H1 (cell line): ENCODE results near the gene OR2D2. TPM values are rescaled to one million over a fixed set of nuclear protein-coding genes. Genes with fewer than 3 reads are reported as not detected.

Source experiments
- CBX8 ChIP-seq: fragments of 300-800, 300-1000 bp; sonication (generic); IDR thresholded peaks from 2 replicates; pipeline ENCODE4 v1.7.1; 2016; ENCODE audit warnings: low read depth, low read length, borderline replicate concordance
- CHD1 ChIP-seq: IDR thresholded peaks from 2 replicates; pipeline ENCODE4 v1.6.1; 2012; ENCODE audit warnings: low read depth, low read length, improper control_type of control experiment
- FOSL1 ChIP-seq: IDR thresholded peaks from 2 replicates; pipeline ENCODE4 v1.6.1; 2011; ENCODE audit warnings: mild to moderate bottlenecking, low read depth, low read length, moderate library complexity; ENCODE audit not compliant: insufficient read depth
- GTF2F1 ChIP-seq: IDR thresholded peaks from 2 replicates; pipeline ENCODE4 v1.6.1; 2012; ENCODE audit warnings: low read depth, low read length, improper control_type of control experiment, borderline replicate concordance
- KDM5A ChIP-seq: fragments of 200-600 bp; IDR thresholded peaks from 2 replicates; pipeline ENCODE4 v1.7.1; 2012; ENCODE audit warnings: mild to moderate bottlenecking, low read length, inconsistent platforms, mixed read lengths
- PHF8 ChIP-seq: fragments of 200-600 bp; sonication (generic); conservative IDR thresholded peaks from 2 replicates; pipeline ENCODE4 v1.7.1; 2012; ENCODE audit warnings: low read depth, mild to moderate bottlenecking, inconsistent platforms, low read length, moderate library complexity
- SP2 ChIP-seq: IDR thresholded peaks from 2 replicates; pipeline ENCODE4 v1.6.1; 2012; ENCODE audit warnings: mild to moderate bottlenecking, low read length, inconsistent platforms
- SP4 ChIP-seq: IDR thresholded peaks from 2 replicates; pipeline ENCODE4 v1.6.1; 2012; ENCODE audit warnings: low read length, inconsistent platforms
- TAF7 ChIP-seq: optimal IDR thresholded peaks from 2 replicates; pipeline ENCODE3; 2011; ENCODE audit warnings: low read depth, mild to moderate bottlenecking, inconsistent platforms, low read length, moderate library complexity, borderline replicate concordance
- polyA plus RNA-seq, 7 experiments: library from polyadenylated mRNA; depleted of rRNA in 3 of 7; stranded (reverse) in 5 of 7; unstranded in 2 of 7; fragments of >200 nt in 5 of 7; fragments of 200-250 nt in 2 of 7; gene quantifications; 1 replicate in 5 of 7; 2 replicates in 1 of 7; 4 replicates in 1 of 7; pipeline versions ENCODE4 v1.2.1 to v1.2.3, GENCODE V29; 2011 to 2013; ENCODE audit warnings: missing spikeins in 2 of 7, mixed read lengths in 2 of 7
- total RNA-seq: library from RNA; stranded (reverse); fragmentation: NEBNext Ultra II Directional; extraction: Animal tissue kit (Norgen Biotek cat#: 25700); gene quantifications from 2 replicates; pipeline ENCODE4 v1.2.1, GENCODE V29; 2021
- TF ChIP-seq, protein P1 (sequence below): fragments of 300-600 bp; sonication (generic); IDR thresholded peaks from 2 replicates; pipeline ENCODE4 v1.7.1; 2012; ENCODE audit warnings: low read length, moderate library complexity, mild to moderate bottlenecking, inconsistent platforms; ENCODE audit not compliant: insufficient replicate concordance

The OR2D2 gene
- total and polyA plus RNA-seq, 2 of the 8 experiments (the other 6 are each of a cell fraction or from before 2014, with no cell fraction given) = 0.15 TPM; not detected in 1

DNA sequence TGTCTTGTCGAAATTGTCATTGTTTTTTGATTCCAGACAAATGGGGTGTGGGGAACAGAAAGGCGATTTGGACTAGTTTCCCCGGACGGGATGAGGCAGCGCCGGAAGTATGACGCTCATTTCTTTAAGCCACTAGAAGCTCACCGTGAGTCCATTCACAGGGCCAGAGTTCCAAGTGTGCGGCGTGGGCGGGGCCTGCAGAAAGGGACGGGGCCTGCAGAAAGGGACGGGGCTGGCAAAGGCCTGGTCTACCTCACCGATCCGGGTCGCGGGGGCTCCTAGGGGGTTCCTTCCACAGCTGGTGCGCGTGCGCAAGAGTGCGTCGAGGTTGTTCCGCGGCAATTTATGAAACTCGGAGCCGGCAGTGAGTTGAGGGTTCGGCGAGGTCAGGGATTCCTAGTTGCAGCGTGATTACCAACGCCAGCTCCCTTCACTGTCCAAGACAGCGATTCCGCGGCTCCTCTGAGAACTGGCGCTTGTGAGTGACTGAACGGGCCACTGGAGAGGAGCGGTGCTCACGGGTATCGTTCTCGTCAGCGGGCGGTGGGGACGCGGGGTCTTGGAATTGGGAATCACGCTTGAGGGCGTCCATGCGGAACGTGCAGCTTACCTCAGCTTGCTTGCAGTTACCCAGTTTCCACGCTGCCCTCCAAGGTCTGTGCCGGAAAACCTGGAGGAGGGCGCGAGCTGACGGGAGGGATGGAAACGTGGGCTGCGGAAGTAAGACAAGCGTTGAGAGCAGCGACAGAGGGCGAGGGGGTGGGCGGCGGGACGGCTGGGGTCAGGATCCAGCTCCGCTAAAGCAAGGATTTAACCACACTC lies 34.1 kb upstream of the OR2D2 start, which contains the start of gene ZNF215 (continued):
- no peak for TF ChIP-seq SP2
- no peak for TF ChIP-seq CHD1
- no peak for TF ChIP-seq KDM5A
- TF ChIP-seq CBX8 = no peak
- 0 out of 2 replicates have a peak, but pooled peaks have one; percentile 32 for TF ChIP-seq SP4
- TF ChIP-seq TAF7 = peak; percentile 9
- no peak for TF ChIP-seq FOSL1
- peak; percentile 67 for TF ChIP-seq PHF8
- no peak for TF ChIP-seq GTF2F1
- TF ChIP-seq, protein P1, sequence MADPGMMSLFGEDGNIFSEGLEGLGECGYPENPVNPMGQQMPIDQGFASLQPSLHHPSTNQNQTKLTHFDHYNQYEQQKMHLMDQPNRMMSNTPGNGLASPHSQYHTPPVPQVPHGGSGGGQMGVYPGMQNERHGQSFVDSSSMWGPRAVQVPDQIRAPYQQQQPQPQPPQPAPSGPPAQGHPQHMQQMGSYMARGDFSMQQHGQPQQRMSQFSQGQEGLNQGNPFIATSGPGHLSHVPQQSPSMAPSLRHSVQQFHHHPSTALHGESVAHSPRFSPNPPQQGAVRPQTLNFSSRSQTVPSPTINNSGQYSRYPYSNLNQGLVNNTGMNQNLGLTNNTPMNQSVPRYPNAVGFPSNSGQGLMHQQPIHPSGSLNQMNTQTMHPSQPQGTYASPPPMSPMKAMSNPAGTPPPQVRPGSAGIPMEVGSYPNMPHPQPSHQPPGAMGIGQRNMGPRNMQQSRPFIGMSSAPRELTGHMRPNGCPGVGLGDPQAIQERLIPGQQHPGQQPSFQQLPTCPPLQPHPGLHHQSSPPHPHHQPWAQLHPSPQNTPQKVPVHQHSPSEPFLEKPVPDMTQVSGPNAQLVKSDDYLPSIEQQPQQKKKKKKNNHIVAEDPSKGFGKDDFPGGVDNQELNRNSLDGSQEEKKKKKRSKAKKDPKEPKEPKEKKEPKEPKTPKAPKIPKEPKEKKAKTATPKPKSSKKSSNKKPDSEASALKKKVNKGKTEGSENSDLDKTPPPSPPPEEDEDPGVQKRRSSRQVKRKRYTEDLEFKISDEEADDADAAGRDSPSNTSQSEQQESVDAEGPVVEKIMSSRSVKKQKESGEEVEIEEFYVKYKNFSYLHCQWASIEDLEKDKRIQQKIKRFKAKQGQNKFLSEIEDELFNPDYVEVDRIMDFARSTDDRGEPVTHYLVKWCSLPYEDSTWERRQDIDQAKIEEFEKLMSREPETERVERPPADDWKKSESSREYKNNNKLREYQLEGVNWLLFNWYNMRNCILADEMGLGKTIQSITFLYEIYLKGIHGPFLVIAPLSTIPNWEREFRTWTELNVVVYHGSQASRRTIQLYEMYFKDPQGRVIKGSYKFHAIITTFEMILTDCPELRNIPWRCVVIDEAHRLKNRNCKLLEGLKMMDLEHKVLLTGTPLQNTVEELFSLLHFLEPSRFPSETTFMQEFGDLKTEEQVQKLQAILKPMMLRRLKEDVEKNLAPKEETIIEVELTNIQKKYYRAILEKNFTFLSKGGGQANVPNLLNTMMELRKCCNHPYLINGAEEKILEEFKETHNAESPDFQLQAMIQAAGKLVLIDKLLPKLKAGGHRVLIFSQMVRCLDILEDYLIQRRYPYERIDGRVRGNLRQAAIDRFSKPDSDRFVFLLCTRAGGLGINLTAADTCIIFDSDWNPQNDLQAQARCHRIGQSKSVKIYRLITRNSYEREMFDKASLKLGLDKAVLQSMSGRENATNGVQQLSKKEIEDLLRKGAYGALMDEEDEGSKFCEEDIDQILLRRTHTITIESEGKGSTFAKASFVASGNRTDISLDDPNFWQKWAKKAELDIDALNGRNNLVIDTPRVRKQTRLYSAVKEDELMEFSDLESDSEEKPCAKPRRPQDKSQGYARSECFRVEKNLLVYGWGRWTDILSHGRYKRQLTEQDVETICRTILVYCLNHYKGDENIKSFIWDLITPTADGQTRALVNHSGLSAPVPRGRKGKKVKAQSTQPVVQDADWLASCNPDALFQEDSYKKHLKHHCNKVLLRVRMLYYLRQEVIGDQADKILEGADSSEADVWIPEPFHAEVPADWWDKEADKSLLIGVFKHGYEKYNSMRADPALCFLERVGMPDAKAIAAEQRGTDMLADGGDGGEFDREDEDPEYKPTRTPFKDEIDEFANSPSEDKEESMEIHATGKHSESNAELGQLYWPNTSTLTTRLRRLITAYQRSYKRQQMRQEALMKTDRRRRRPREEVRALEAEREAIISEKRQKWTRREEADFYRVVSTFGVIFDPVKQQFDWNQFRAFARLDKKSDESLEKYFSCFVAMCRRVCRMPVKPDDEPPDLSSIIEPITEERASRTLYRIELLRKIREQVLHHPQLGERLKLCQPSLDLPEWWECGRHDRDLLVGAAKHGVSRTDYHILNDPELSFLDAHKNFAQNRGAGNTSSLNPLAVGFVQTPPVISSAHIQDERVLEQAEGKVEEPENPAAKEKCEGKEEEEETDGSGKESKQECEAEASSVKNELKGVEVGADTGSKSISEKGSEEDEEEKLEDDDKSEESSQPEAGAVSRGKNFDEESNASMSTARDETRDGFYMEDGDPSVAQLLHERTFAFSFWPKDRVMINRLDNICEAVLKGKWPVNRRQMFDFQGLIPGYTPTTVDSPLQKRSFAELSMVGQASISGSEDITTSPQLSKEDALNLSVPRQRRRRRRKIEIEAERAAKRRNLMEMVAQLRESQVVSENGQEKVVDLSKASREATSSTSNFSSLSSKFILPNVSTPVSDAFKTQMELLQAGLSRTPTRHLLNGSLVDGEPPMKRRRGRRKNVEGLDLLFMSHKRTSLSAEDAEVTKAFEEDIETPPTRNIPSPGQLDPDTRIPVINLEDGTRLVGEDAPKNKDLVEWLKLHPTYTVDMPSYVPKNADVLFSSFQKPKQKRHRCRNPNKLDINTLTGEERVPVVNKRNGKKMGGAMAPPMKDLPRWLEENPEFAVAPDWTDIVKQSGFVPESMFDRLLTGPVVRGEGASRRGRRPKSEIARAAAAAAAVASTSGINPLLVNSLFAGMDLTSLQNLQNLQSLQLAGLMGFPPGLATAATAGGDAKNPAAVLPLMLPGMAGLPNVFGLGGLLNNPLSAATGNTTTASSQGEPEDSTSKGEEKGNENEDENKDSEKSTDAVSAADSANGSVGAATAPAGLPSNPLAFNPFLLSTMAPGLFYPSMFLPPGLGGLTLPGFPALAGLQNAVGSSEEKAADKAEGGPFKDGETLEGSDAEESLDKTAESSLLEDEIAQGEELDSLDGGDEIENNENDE = no peak
